Activated B cell treated with CpG ODN at 0.5 μM for 24 hours (primary cell): ENCODE results near the gene GGCX. TPM values are rescaled to one million over a fixed set of nuclear protein-coding genes. Genes with fewer than 3 reads are reported as not detected.
A peak's percentile ranks its signal among the peaks of the same experiment; 100 is the strongest.

ENCODE experiments used
- ATAC-seq: fragments of 200-7000 bp; cut with Tn5 transposase; one replicate; pipeline ENCODE4 v1.10.0; 2021; ENCODE audit warnings: low read depth, mild to moderate bottlenecking, moderate library complexity
- CTCF ChIA-PET: fragments of 350-600 bp; sonication (Branson Sonifier 250); formaldehyde crosslinking; loops from one replicate; lab custom pipeline; 2021; ENCODE audit warnings: antibody characterized with exemption; lab: Charles Lee
- POLR2A ChIA-PET: fragments of 350-600 bp; sonication (Branson Sonifier 250); formaldehyde crosslinking; loops from one replicate; lab custom pipeline; 2021; ENCODE audit warnings: antibody characterized with exemption; lab: Charles Lee
- DNase-seq: peaks from one replicate; pipeline ENCODE4 v3.0.0; 2022
- H3K27ac Mint-ChIP-seq: one replicate; pipeline ENCODE4 v1.8.0; 2020; ENCODE audit warnings: mixed read lengths
- H3K27me3 Mint-ChIP-seq: one replicate; pipeline ENCODE4 v1.8.0; 2021; ENCODE audit warnings: mixed read lengths
- H3K36me3 Mint-ChIP-seq: one replicate; pipeline ENCODE4 v1.8.0; 2021; ENCODE audit warnings: low read depth, mixed read lengths
- H3K4me1 Mint-ChIP-seq: one replicate; pipeline ENCODE4 v1.8.0; 2021; ENCODE audit warnings: mixed read lengths
- H3K4me3 Mint-ChIP-seq: one replicate; pipeline ENCODE4 v1.8.0; 2020; ENCODE audit warnings: mild to moderate bottlenecking, mixed read lengths
- H3K9me3 Mint-ChIP-seq: one replicate; pipeline ENCODE4 v1.8.0; 2020; ENCODE audit warnings: mixed read lengths
- intact Hi-C: fragments of 100-400 bp; cut with micrococcal nuclease; formaldehyde crosslinking; loops from one replicate; pipeline ENCODE4 v1.15.1; 2024
- total RNA-seq: library from RNA; stranded (reverse); gene quantifications from 2 replicates; pipeline ENCODE4 v1.2.3, GENCODE V29; 2022
- TF ChIP-seq, protein P1 (sequence below): fragments of 200-600 bp; IDR thresholded peaks from one replicate; pipeline ENCODE4 v1.8.0; 2022; ENCODE audit warnings: antibody characterized with exemption, mild to moderate bottlenecking

Gene GGCX
- total RNA-seq, 1 donor from 2014 or later = 30.7 TPM

- ChIA-PET CTCF (no interaction called here), POLR2A (interaction anchor here (0.9 to 8.1 kb wide), 3 partner anchors 98 to 125 kb away, joined by 4 to 137 read pairs (median 6); partner anchors contain the start of gene SH2D6)
- H3K9me3 Mint-ChIP-seq = no peaks in the 10 kb centered on the region
- H3K27ac Mint-ChIP-seq = peak overlapping the region; percentile 43
- no peak overlapping the region for H3K4me3 Mint-ChIP-seq
- H3K36me3 Mint-ChIP-seq = peaks cover 13% of the 10 kb centered on the region
- intact Hi-C loops = loop anchor here (5.0 kb wide), 1 partner anchor 628 kb away; the partner anchor contains the start of gene TMSB10
- TF ChIP-seq, protein P1, sequence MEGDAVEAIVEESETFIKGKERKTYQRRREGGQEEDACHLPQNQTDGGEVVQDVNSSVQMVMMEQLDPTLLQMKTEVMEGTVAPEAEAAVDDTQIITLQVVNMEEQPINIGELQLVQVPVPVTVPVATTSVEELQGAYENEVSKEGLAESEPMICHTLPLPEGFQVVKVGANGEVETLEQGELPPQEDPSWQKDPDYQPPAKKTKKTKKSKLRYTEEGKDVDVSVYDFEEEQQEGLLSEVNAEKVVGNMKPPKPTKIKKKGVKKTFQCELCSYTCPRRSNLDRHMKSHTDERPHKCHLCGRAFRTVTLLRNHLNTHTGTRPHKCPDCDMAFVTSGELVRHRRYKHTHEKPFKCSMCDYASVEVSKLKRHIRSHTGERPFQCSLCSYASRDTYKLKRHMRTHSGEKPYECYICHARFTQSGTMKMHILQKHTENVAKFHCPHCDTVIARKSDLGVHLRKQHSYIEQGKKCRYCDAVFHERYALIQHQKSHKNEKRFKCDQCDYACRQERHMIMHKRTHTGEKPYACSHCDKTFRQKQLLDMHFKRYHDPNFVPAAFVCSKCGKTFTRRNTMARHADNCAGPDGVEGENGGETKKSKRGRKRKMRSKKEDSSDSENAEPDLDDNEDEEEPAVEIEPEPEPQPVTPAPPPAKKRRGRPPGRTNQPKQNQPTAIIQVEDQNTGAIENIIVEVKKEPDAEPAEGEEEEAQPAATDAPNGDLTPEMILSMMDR = no peak
- ATAC-seq = no peak
- peaks cover 8% of the 10 kb centered on the region for H3K4me1 Mint-ChIP-seq
- no peaks in the 10 kb centered on the region for H3K27me3 Mint-ChIP-seq
- DNase-seq = no peak
These were observed 26.4 kb downstream of the GGCX start for GRCh38 chr2:85534881-85535280.

- POLR2A ChIA-PET = interaction anchor here (0.9 to 1.7 kb wide), 2 partner anchors 115 to 125 kb away, joined by 4 to 6 read pairs; partner anchors contain the start of gene SH2D6
- TF ChIP-seq, protein P1 = no peak
- Mint-ChIP-seq H3K4me3 (no peak overlapping the region), H3K9me3 (no peaks in the 10 kb centered on the region), H3K27me3 (no peaks in the 10 kb centered on the region), H3K4me1 (peaks cover 7% of the 10 kb centered on the region), H3K36me3 (peaks cover 9% of the 10 kb centered on the region), H3K27ac (no peak overlapping the region)
- CTCF ChIA-PET = no interaction called here
- intact Hi-C loops = no loop called here
- ATAC-seq (no peak), DNase-seq (no peak)
These were observed 27.2 kb downstream of the GGCX start for GRCh38 chr2:85534099-85534498.

DNA sequence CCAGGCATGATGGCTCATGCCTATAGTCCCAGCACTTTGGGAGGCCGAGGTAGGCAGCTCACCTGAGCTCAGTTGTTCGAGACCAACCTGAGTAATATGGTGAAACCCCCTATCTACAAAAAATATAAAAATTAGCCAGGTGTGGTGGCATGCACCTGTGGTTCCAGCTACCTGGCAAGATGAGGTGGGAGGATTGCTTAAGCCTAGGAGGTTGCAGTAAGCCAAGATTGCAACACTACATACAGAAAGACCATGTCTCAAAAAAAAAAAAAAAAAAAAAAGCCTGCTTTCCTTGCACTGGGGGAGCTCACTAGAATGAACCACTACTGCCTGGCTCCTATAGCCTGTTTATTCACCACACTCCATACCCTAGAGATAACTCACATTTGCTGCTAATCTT is 29.7 kb downstream of the GGCX start:
- Mint-ChIP-seq H3K27ac (no peak overlapping the region), H3K27me3 (peaks cover 10% of the 10 kb centered on the region), H3K9me3 (no peaks in the 10 kb centered on the region), H3K4me3 (no peak overlapping the region), H3K4me1 (no peaks in the 10 kb centered on the region), H3K36me3 (no peaks in the 10 kb centered on the region)
- ATAC-seq (no peak), DNase-seq (no peak)
- intact Hi-C loops = no loop called here
- POLR2A ChIA-PET = interaction anchor here (0.7 kb wide), 1 partner anchor 52 kb away, joined by 5 read pairs; no protein-coding TSS in a partner anchor
- CTCF ChIA-PET = interaction anchor here (0.7 kb wide), 1 partner anchor 71 kb away, joined by 3 read pairs; the partner anchor contains the start of gene TMEM150A
- TF ChIP-seq, protein P1 = no peak

DNA sequence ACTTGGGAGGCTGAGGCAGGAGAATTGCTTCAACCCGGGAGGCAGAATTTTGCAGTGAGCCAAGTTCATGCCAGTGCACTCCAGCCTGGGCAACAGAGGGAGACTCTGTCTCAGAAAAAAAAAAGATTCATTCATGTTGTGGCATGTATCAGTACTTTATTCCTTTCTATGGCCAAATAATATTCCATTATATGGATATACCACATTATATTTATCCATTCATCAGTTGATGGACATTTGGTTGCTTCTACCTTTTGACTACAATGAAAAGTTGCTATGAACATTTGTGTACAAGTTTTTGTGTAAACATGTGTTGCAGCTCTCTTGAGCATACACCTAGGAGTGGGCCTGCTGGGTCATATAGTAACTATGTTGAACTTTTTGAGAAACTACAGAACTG is 31.5 kb downstream of the GGCX start:
- DNase-seq (no peak), ATAC-seq (no peak)
- Mint-ChIP-seq H3K4me1 (peaks cover 1% of the 10 kb centered on the region), H3K27ac (no peak overlapping the region), H3K36me3 (no peaks in the 10 kb centered on the region), H3K4me3 (no peak overlapping the region), H3K27me3 (peaks cover 10% of the 10 kb centered on the region), H3K9me3 (no peaks in the 10 kb centered on the region)
- ChIA-PET CTCF (no interaction called here), POLR2A (no interaction called here)
- intact Hi-C loops = no loop called here
- TF ChIP-seq, protein P1 = no peak

GRCh38 chr2:85528355-85528754 is 32.9 kb downstream of the GGCX start:
- no peak overlapping the region for H3K4me3 Mint-ChIP-seq
- POLR2A ChIA-PET = no interaction called here

More at GRCh38 chr2:85528355-85528754, 32.9 kb downstream of the GGCX start:
- no peak for DNase-seq
- CTCF ChIA-PET = no interaction called here
- Mint-ChIP-seq H3K27ac (no peak overlapping the region), H3K27me3 (peaks cover 10% of the 10 kb centered on the region), H3K9me3 (no peaks in the 10 kb centered on the region), H3K4me1 (peaks cover 6% of the 10 kb centered on the region), H3K36me3 (no peaks in the 10 kb centered on the region)
- TF ChIP-seq, protein P1 = no peak
- intact Hi-C loops = no loop called here
- no peak for ATAC-seq
